Ascending aorta (tissue), 2 donors: ENCODE measurements around the gene SORCS2. TPM values are rescaled to one million over a fixed set of nuclear protein-coding genes. Genes with fewer than 3 reads are reported as not detected.

Experiments
- DNase-seq, 2 donors: peaks; one replicate each; pipeline ENCODE4 v3.0.0-alpha.2; 2019; ENCODE audit warnings: low spot score in 2 of 2
- H3K27ac ChIP-seq, 2 donors: fragments of 200-600 bp; sonication (generic); one replicate each; pipeline ENCODE4 v1.5.1; 2016 to 2017; ENCODE audit warnings: mild to moderate bottlenecking in 1 of 2
- H3K27me3 ChIP-seq: fragments of 200-600 bp; sonication (generic); one replicate; pipeline ENCODE4 v1.5.1; 2017
- H3K36me3 ChIP-seq, 2 donors: fragments of 200-600 bp; sonication (generic); one replicate each; pipeline ENCODE4 v1.5.1; 2016
- H3K4me1 ChIP-seq, 2 donors: fragments of 200-600 bp; sonication (generic); one replicate each; pipeline ENCODE4 v1.5.1; 2016 to 2017; ENCODE audit warnings: mild to moderate bottlenecking in 1 of 2
- H3K4me3 ChIP-seq, 2 donors: fragments of 200-600 bp; sonication (generic); one replicate each; pipeline ENCODE4 v1.5.1; 2016 to 2017; ENCODE audit warnings: mild to moderate bottlenecking in 1 of 2
- H3K9me3 ChIP-seq, 2 donors: fragments of 200-600 bp; sonication (generic); one replicate each; pipeline ENCODE4 v1.5.1; 2016
- intact Hi-C: fragments of 100-400 bp; cut with DNase I; formaldehyde crosslinking; loops from one replicate; pipeline ENCODE4 v1.15.1; 2023
- total RNA-seq: library from RNA; depleted of rRNA; stranded (reverse); fragments of >200 nt; gene quantifications from one replicate; pipeline ENCODE4 v1.1.0, GENCODE V29; 2016
- TF ChIP-seq, protein P1 (sequence below), 3 experiments: fragments of 200-600 bp in 2 of 3; fragments of 450-650 bp in 1 of 3; sonication (generic) in 2 of 3; IDR thresholded peaks; one replicate each; pipeline ENCODE4 v1.5.1; 2016 to 2019; ENCODE audit warnings: antibody characterized with exemption in 3 of 3, mild to moderate bottlenecking in 1 of 3, moderate library complexity in 1 of 3

Gene SORCS2
- total RNA-seq, 1 donor from 2014 or later, result 0.32 TPM

DNA sequence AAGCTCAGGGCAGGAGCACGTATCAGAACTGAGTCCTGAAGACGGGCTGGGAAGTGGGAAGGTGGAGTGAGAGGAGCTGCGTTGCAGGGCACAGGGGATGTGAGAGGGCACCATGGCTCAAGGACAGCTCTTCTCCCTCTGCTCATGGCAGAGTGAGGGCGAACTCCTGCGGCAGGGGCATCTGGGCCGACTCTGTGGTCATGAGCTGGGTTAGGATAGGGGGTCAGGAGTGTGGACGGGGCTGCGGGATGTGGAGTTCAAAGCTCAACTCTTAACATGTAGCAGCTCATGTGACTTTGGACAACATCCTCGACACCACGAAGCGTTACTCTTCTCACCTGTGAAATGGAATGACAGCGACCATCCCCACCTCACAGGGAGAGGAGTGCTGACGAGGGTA, 19.4 kb upstream of the SORCS2 start:
- Histone ChIP-seq H3K9me3 (no peaks in the 10 kb centered on the region), H3K27me3 (no peaks in the 10 kb centered on the region), H3K36me3 (no peaks in the 10 kb centered on the region), H3K4me3 (no peak overlapping the region), H3K27ac (no peak overlapping the region), H3K4me1 (no peaks in the 10 kb centered on the region)
- intact Hi-C loops, result no loop called here
- DNase-seq, result no peak
- TF ChIP-seq, protein P1, sequence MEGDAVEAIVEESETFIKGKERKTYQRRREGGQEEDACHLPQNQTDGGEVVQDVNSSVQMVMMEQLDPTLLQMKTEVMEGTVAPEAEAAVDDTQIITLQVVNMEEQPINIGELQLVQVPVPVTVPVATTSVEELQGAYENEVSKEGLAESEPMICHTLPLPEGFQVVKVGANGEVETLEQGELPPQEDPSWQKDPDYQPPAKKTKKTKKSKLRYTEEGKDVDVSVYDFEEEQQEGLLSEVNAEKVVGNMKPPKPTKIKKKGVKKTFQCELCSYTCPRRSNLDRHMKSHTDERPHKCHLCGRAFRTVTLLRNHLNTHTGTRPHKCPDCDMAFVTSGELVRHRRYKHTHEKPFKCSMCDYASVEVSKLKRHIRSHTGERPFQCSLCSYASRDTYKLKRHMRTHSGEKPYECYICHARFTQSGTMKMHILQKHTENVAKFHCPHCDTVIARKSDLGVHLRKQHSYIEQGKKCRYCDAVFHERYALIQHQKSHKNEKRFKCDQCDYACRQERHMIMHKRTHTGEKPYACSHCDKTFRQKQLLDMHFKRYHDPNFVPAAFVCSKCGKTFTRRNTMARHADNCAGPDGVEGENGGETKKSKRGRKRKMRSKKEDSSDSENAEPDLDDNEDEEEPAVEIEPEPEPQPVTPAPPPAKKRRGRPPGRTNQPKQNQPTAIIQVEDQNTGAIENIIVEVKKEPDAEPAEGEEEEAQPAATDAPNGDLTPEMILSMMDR (IDR thresholded peaks at IDR 0.05), result no peak

DNA sequence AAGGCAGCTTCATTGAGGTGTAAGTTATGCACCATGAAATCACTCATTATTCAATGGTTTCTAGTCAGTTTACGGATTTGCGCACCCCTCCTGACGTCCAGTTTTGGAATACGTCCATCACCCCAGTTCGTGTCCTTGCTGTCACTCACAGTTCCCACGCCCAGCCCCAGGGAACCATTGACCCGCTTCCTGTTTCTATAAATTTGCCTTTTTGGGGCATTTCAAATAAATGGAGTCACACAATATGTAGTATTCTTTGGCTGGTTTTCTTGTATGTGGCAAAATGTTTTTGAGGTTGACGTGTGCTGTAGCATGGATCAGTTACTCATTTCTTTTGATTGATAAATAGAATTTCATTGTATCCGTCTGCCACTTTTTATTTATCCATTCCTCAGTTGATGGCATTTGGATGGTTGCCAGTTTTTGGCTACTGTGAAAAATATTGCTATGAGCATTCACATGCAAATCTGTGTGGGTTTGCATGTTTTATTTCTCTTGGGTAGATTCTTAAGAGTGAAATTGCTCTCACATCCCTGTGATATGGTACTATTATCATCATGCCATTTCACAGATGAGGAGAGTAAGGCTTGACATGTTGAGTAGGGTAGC, 18.4 kb upstream of the SORCS2 start:
- no peaks in the 10 kb centered on the region for H3K36me3 ChIP-seq
- no peak overlapping the region for H3K27ac ChIP-seq
- TF ChIP-seq, protein P1 (IDR thresholded peaks at IDR 0.05), result no peak
- intact Hi-C loops, result no loop called here
- H3K27me3 ChIP-seq, result no peaks in the 10 kb centered on the region
- no peaks in the 10 kb centered on the region for H3K4me1 ChIP-seq
- H3K4me3 ChIP-seq, result no peak overlapping the region
- no peak for DNase-seq
- no peaks in the 10 kb centered on the region for H3K9me3 ChIP-seq

DNA sequence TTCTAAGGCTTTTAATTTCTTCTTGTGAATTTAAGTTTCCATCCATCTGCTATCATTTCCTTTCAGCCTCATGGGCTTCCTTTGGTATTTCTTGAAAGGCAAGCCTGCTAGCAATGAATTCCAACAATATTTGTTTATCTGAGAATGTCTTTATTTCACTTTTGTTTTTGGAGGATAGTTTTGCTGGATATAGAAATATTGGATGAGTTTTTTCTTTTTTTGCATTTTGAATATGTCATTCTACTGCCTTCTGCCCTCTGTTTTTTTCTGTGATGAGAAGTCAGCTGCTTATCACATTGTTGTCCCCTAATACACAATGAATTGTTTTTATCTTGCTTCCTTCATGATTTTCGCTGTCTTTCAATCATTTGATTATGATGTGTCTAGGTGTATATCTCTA, 13.2 kb upstream of the SORCS2 start:
- Histone ChIP-seq H3K36me3 (no peaks in the 10 kb centered on the region), H3K27ac (no peak overlapping the region), H3K9me3 (no peaks in the 10 kb centered on the region), H3K27me3 (no peaks in the 10 kb centered on the region), H3K4me3 (no peak overlapping the region), H3K4me1 (no peaks in the 10 kb centered on the region)
- TF ChIP-seq, protein P1 (IDR thresholded peaks at IDR 0.05), result no peak
- intact Hi-C loops, result no loop called here
- no peak for DNase-seq

DNA sequence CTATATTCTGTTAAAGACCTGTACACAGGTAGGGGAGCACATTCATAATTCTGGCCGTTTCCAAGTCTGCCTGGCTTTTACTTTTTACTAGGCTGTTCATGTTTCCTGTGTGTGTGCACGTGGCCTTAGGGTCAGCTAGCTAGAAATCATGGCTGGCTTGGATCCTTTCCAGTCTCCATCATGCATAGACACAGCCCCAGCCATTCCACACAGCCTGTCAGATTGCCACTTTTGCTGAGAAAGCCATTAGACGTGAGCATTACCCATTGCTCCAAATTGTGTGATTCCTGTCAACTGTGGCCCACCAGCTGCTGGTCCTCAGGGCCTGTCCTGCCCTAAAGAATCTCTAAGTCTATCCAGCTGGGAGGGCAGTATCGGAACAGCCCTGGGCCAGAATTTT, 11.4 kb upstream of the SORCS2 start:
- H3K4me1 ChIP-seq, result no peaks in the 10 kb centered on the region
- H3K9me3 ChIP-seq, result no peaks in the 10 kb centered on the region
- DNase-seq, result no peak
- intact Hi-C loops, result no loop called here
- no peak overlapping the region for H3K27ac ChIP-seq
- no peaks in the 10 kb centered on the region for H3K36me3 ChIP-seq
- TF ChIP-seq, protein P1 (IDR thresholded peaks at IDR 0.05), result no peak
- H3K27me3 ChIP-seq, result no peaks in the 10 kb centered on the region
- H3K4me3 ChIP-seq, result no peak overlapping the region

DNA sequence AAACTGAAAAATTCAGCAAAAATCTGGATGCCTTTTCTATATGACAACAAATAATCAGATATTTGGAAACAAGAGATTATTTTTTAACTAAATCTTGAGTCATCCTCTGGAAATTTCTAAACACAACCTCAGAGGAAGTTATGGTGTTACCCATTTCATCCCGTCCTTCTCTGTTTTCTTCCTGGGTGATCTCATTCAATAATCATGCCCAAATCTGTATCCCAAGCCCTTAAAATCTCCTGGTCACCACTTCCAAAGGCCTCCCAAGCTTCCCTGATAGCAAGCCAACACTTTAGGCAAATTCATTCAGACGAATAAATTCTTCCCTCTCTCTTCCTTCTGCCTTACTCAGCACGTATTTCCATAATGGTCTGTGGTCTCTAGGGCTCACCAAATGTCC, 9.7 kb upstream of the SORCS2 start:
- Histone ChIP-seq H3K36me3 (no peaks in the 10 kb centered on the region), H3K9me3 (no peaks in the 10 kb centered on the region), H3K27ac (no peak overlapping the region), H3K4me1 (no peaks in the 10 kb centered on the region), H3K4me3 (no peak overlapping the region), H3K27me3 (no peaks in the 10 kb centered on the region)
- intact Hi-C loops, result no loop called here
- DNase-seq, result no peak
- TF ChIP-seq, protein P1 (IDR thresholded peaks at IDR 0.05), result no peak

DNA sequence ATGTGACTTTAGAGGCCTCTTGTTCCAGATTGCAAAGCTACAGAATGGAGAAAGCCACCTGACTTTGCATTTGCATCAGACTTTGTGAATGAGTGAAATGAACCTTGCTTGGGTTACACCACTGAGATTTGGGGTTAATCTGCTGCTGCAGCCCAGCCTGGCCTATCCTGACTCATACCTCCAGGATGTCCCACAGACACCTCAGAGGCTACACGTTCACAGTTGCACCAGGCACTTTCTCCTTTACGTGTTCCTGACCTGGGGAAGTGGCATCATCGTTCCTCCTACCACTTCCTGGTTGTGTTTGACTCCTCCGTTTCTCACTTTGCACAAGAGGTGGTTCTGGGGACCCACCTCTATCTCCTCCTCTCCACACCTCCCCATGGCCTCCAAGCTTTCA, 9.2 kb upstream of the SORCS2 start:
- TF ChIP-seq, protein P1 (IDR thresholded peaks at IDR 0.05), result no peak
- intact Hi-C loops, result no loop called here
- Histone ChIP-seq H3K27me3 (no peaks in the 10 kb centered on the region), H3K27ac (no peak overlapping the region), H3K36me3 (no peaks in the 10 kb centered on the region), H3K4me3 (no peak overlapping the region), H3K9me3 (no peaks in the 10 kb centered on the region), H3K4me1 (no peaks in the 10 kb centered on the region)
- no peak for DNase-seq
